ENCODE results near the gene HTR6. TPM values are rescaled to one million over a fixed set of nuclear protein-coding genes. Genes with fewer than 3 reads are reported as not detected.
A peak's percentile ranks its signal among the peaks of the same experiment; 100 is the strongest.

The HTR6 gene
- total and polyA plus RNA-seq, 2 of the 4 experiments (the other 2 are of a cell fraction) = not detected

DNA sequence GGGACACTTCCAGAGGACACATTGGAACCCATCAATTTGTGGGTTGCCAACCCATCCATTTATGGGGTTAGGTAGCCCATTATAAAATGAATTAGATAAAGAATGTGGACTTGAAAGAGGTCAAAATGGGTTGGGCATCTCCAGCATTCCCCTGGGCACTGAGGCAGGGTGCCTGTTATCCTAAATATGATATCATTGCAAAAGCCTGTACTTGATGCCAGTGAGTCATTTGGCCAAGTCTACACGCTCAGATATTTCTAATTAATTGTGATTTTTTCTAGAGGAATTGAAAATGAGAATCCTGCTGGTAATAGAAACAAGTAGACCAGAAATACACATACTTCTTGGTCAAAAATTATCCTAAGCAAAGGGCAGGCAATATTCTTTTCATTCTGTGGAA, 42.5 kb upstream of the HTR6 start:
- dilution Hi-C loops (cut with HindIII; ENCODE audit: low sequenced_read_pairs, unreplicated experiment) (no loop called here), intact Hi-C loops (cut with micrococcal nuclease) (no loop called here), in situ Hi-C loops (cut with MboI; ENCODE audit: low sequenced_read_pairs) (no loop called here)
- Histone ChIP-seq H2AK9ac (replicated peaks; ENCODE audit: low read depth, low read length, poor library complexity) (no peak overlapping the region), H3K4me1 (ENCODE audit: control insufficient read depth, insufficient read depth, low read length) (peaks cover 19% of the 10 kb centered on the region), H3K56ac (ENCODE audit: extremely low read depth, insufficient read depth, low read length) (no peak overlapping the region), H3K9me3 (ENCODE audit: control insufficient read depth, insufficient read depth, low read length) (no peaks in the 10 kb centered on the region), H2AFZ (replicated peaks; ENCODE audit: low read length, poor library complexity) (no peak overlapping the region), H2AK5ac (ENCODE audit: low read depth, low read length) (no peak overlapping the region), H3K27ac (ENCODE audit: insufficient read depth, low read length) (no peak overlapping the region), H3K9ac (ENCODE audit: low read depth, low read length) (no peak overlapping the region), H4K91ac (ENCODE audit: insufficient read depth, low read depth, low read length) (no peak overlapping the region), H3K14ac (replicated peaks; ENCODE audit: low read depth, low read length) (no peak overlapping the region), H3K27me3 (ENCODE audit: control insufficient read depth, insufficient read depth, low read length) (no peaks in the 10 kb centered on the region), H2BK15ac (ENCODE audit: low read depth, low read length) (no peak overlapping the region), H2BK20ac (ENCODE audit: low read depth, low read length) (no peak overlapping the region), H3K4ac (ENCODE audit: low read depth, low read length) (no peak overlapping the region), H4K5ac (ENCODE audit: low read depth, low read length) (no peak overlapping the region), H4K8ac (ENCODE audit: low read depth in 2 of 2, low read length in 2 of 2) (no peak overlapping the region), H3K18ac (ENCODE audit: low read depth, low read length) (no peak overlapping the region), H3K79me1 (ENCODE audit: low read depth in 1 of 2, low read length in 2 of 2) (peaks cover 38 to 60% of the 10 kb centered on the region in 2 experiments), H3K4me2 (ENCODE audit: low read depth, low read length) (no peak overlapping the region), H3K36me3 (ENCODE audit: control insufficient read depth, insufficient read depth, low read length) (peaks cover 22% of the 10 kb centered on the region), H4K20me1 (ENCODE audit: insufficient read depth, low read length) (peaks cover 11% of the 10 kb centered on the region; the same call in 1 of the 2 replicates), H2BK120ac (ENCODE audit: low read depth, low read length) (no peak overlapping the region), H3K4me3 (ENCODE audit: insufficient read depth, low read depth, low read length) (no peak overlapping the region), H2BK5ac (ENCODE audit: low read depth, low read length, poor library complexity, severe bottlenecking) (no peak overlapping the region), H3K9me1 (ENCODE audit: insufficient read depth, low read length) (0 out of 2 replicates have a peak, but pooled peaks cover 10% of the 10 kb centered on the region), H3K23ac (ENCODE audit: low read depth, low read length) (no peak overlapping the region)
- CTCF ChIA-PET = no interaction called here
- DNase-seq (peak; percentile 28), ATAC-seq (ENCODE audit: low read depth) (peak; percentile 40; the same call in 1 of the 2 replicates)
- TF ChIP-seq RFX5 (IDR thresholded peaks at IDR 0.05; ENCODE audit: low read depth, low read length) (no peak), MAZ (IDR thresholded peaks at IDR 0.05; ENCODE audit: borderline replicate concordance, low read depth, low read length) (no peak), RAD21 (IDR thresholded peaks at IDR 0.05; ENCODE audit: low read length) (no peak), CTCF (conservative IDR thresholded peaks at IDR 0.05; ENCODE audit: low read depth, low read length) (no peak), SMC3 (IDR thresholded peaks at IDR 0.05; ENCODE audit: low read depth, low read length) (no peak), CHD1 (IDR thresholded peaks at IDR 0.05; ENCODE audit: low read depth, low read length) (no peak), RCOR1 (IDR thresholded peaks at IDR 0.05; ENCODE audit: insufficient replicate concordance, low read length) (no peak), MXI1 (IDR thresholded peaks at IDR 0.05; ENCODE audit: borderline replicate concordance, low read depth, low read length) (no peak), CEBPB (IDR thresholded peaks at IDR 0.05; ENCODE audit: low read depth, low read length) (no peak), NFE2L2 (IDR thresholded peaks at IDR 0.05; ENCODE audit: low read depth, low read length) (no peak), BHLHE40 (IDR thresholded peaks at IDR 0.05; ENCODE audit: low read depth, low read length) (no peak), MAFK (IDR thresholded peaks at IDR 0.05; ENCODE audit: low read depth, low read length) (no peak), POLR2A (IDR thresholded peaks at IDR 0.05; ENCODE audit: low read depth, low read length) (no peak), FOS (IDR thresholded peaks at IDR 0.05; ENCODE audit: low read depth, low read length) (no peak)
- TF ChIP-seq, protein P1, sequence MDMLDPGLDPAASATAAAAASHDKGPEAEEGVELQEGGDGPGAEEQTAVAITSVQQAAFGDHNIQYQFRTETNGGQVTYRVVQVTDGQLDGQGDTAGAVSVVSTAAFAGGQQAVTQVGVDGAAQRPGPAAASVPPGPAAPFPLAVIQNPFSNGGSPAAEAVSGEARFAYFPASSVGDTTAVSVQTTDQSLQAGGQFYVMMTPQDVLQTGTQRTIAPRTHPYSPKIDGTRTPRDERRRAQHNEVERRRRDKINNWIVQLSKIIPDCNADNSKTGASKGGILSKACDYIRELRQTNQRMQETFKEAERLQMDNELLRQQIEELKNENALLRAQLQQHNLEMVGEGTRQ (IDR thresholded peaks at IDR 0.05; ENCODE audit: low read depth, low read length) = no peak
- TF ChIP-seq, protein P2, sequence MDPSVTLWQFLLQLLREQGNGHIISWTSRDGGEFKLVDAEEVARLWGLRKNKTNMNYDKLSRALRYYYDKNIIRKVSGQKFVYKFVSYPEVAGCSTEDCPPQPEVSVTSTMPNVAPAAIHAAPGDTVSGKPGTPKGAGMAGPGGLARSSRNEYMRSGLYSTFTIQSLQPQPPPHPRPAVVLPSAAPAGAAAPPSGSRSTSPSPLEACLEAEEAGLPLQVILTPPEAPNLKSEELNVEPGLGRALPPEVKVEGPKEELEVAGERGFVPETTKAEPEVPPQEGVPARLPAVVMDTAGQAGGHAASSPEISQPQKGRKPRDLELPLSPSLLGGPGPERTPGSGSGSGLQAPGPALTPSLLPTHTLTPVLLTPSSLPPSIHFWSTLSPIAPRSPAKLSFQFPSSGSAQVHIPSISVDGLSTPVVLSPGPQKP (IDR thresholded peaks at IDR 0.05; ENCODE audit: borderline replicate concordance, low read depth, low read length) = no peak
- POLR2A ChIA-PET (ENCODE audit: unreplicated experiment) = no interaction called here
- WGBS, 2 experiments (ENCODE audit: extremely low coverage in 2 of 2, insufficient read length in 1 of 2) = no CpG with 5 or more reads among the region's 1 CpG
- no TSS peak for BruUV-seq (replicated peaks)
